Upper lobe of left lung (tissue), 4 donors: ENCODE data around the gene DIDO1.
"Not testable (repeated sequence)": the region's sequence is repeated elsewhere in the genome, so short reads cannot be mapped to it uniquely, and the experiment has no call there.

Experiments
- EP300 ChIP-seq, 4 donors: sonication (generic); formaldehyde crosslinking; IDR thresholded peaks; one replicate each; pipeline ENCODE4 v1.5.1; 2017; ENCODE audit warnings: antibody characterized with exemption in 4 of 4, control low read depth in 2 of 4
- POLR2A ChIP-seq, 4 donors: fragments of 450-650 bp; IDR thresholded peaks; one replicate each; pipeline ENCODE4 v1.5.1; 2016 to 2017; ENCODE audit warnings: antibody characterized with exemption in 4 of 4, mild to moderate bottlenecking in 2 of 4
- POLR2AphosphoS5 ChIP-seq, 2 donors: sonication (generic); formaldehyde crosslinking; IDR thresholded peaks; one replicate each; pipeline ENCODE4 v1.5.1; 2017; ENCODE audit warnings: antibody characterized with exemption in 2 of 2
- TF ChIP-seq, protein P1 (sequence below), 6 experiments: fragments of 450-650 bp in 4 of 6; fragments of 200-600 bp in 2 of 6; sonication (generic) in 2 of 6; IDR thresholded peaks; one replicate each; pipeline ENCODE4 v1.5.1; 2016 to 2019; ENCODE audit warnings: antibody characterized with exemption in 6 of 6

- not testable (repeated sequence) for TF ChIP-seq POLR2AphosphoS5, POLR2A, EP300 (IDR thresholded peaks at IDR 0.05)
- TF ChIP-seq, protein P1, sequence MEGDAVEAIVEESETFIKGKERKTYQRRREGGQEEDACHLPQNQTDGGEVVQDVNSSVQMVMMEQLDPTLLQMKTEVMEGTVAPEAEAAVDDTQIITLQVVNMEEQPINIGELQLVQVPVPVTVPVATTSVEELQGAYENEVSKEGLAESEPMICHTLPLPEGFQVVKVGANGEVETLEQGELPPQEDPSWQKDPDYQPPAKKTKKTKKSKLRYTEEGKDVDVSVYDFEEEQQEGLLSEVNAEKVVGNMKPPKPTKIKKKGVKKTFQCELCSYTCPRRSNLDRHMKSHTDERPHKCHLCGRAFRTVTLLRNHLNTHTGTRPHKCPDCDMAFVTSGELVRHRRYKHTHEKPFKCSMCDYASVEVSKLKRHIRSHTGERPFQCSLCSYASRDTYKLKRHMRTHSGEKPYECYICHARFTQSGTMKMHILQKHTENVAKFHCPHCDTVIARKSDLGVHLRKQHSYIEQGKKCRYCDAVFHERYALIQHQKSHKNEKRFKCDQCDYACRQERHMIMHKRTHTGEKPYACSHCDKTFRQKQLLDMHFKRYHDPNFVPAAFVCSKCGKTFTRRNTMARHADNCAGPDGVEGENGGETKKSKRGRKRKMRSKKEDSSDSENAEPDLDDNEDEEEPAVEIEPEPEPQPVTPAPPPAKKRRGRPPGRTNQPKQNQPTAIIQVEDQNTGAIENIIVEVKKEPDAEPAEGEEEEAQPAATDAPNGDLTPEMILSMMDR (IDR thresholded peaks at IDR 0.05), result peak; percentile 40 to 71 (median 59)
Measured at GRCh38 chr20:62873681-62874031, 52.6 kb downstream of the DIDO1 start.
